ENCODE data around the gene UGGT1. TPM values are rescaled to one million over a fixed set of nuclear protein-coding genes. Genes with fewer than 3 reads are reported as not detected.
A peak's percentile ranks its signal among the peaks of the same experiment; 100 is the strongest.

The UGGT1 gene
- total RNA-seq, 1 experiment from 2014 or later, result 18.1 TPM

DNA sequence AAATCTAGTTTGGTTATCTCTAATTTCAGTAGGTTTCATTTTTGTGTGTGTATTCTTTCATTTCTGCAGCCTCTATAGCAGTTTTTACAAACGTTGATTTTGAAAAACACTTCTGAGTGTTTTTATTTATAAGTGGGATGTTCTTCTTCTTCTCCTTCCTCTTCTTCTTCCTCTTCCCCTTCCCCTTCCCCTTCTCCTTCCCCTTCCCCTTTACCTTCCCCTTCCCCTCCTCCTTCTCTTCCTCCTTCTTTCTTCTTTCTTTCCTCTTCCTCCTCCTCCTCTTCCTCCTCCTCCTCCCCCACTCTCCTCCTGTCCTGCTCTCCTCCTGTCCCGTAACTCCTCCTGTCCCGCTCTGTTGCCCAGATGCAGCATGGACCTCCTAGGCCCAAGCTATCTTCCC, 4.2 kb downstream of the UGGT1 start:
- in situ Hi-C loops (cut with HindIII; ENCODE audit: low sequenced_read_pairs), result no loop called here
- DNase-seq (ENCODE audit: low spot score), result no peak

DNA sequence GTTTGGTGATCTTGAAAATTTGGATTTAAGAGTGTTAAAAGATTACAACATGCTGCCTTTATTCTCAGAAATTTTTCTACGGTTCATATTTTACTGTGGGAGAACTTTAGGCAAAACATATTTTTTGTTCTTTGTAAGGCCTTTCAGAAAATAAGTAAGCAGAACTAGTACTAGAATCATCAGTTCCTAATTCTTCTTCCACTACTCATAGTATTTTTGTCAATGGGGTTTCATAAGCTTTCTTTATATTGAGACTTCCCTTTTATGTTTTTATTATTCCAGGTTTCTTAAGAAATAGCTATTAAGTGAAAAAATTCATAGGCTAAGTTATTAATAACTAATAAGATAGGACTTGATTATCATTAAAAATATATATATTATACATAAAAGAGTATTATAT, 12.4 kb downstream of the UGGT1 start:
- no peak for DNase-seq (ENCODE audit: low spot score)
- in situ Hi-C loops (cut with HindIII; ENCODE audit: low sequenced_read_pairs), result no loop called here

DNA sequence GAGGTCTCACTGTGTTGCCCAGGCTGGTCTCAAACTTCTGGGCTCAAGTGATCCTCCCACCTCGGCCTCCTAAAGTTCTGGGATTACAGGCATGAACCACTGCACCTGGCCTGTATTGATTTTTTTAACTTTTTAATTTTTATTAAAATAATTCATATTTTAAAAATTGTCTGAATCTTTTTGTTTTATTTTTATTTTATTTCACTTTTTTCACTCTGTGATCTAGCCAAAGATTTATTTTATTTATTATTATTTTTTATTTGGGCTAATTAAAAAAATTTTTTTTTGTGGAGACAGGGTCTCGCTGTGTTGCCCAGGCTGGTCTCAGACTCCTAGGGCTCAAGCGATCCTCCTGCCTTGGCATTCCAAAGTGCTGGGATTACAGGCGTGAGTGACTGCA, 14.1 kb downstream of the UGGT1 start:
- no peak for DNase-seq (ENCODE audit: low spot score)

GRCh38 chr2:128108166-128108565, 17.2 kb downstream of the UGGT1 start:
- no peak for DNase-seq (ENCODE audit: low spot score)
- in situ Hi-C loops (cut with HindIII; ENCODE audit: low sequenced_read_pairs), result no loop called here

More for the DNA sequence above, 14.1 kb downstream of the UGGT1 start:
- in situ Hi-C loops (cut with HindIII; ENCODE audit: low sequenced_read_pairs), result no loop called here

DNA sequence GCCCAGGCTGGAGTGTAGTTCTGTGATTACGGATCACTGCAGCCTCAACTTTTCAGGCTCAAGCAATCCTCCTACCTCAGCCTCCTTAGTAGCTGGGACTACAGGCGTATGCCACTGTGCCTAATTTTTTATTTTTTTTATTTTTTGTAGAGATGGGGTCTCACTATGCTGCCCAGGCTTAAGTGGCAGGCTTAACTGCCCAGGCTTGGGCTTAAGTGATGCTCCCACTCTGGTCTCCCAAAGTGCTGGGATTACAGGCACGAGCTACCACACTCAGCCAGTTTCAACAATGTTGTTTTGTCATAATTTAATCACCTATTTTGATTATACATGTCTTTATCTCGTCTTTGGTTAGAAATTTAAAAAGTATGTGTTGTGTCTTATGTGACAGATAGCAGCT, 18.2 kb downstream of the UGGT1 start:
- no peak for DNase-seq (ENCODE audit: low spot score)
- in situ Hi-C loops (cut with HindIII; ENCODE audit: low sequenced_read_pairs), result no loop called here

GRCh38 chr2:128115921-128116623, 25.1 kb downstream of the UGGT1 start:
- in situ Hi-C loops (cut with HindIII; ENCODE audit: low sequenced_read_pairs), result no loop called here
- no peak for DNase-seq (ENCODE audit: low spot score)

DNA sequence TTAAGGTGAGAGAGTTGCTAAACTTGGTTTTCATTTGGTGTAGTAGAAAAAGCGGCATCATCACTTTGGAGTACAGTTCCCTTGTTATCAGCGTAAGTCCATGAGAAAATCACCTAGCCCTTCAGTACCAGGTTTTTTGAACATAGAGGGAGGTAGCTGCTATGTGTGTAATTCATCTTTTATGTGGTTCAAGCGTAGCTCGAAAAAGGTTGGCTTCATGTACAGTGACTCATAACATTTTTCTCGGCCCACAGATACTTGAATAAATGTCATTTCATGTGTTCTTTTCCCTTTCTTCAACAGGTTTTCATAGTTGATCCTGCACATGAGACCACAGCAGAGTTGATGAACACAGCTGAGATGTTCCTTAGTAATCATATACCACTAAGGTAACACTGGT, 43.6 kb downstream of the UGGT1 start:
- no peak for DNase-seq (ENCODE audit: low spot score)
- in situ Hi-C loops (cut with HindIII; ENCODE audit: low sequenced_read_pairs), result no loop called here

DNA sequence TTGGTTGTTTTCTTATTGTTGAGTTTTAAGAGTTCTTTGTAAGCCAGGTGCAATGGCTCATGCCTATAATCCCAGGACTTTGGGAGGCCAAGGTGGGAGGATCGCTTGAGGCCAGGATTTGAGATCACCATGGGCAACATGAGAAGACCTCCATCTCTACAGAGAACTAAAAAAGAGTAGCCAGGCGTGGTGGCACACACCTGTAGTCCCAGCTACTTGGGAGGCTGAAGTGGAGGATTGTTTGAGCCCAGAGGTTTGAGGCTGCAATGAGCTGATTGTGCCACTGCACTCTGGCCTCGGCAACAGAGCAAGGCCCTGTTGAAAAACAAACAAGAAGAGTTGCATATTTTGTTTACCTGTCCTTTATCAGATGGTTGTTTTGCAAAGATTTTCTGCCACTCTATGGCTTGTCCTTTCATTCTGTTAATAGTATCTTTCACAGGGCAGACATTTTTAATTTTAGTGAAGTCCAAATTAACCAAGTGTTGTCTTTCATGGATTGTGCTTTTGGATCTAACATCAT, 46.2 kb downstream of the UGGT1 start:
- no peak for DNase-seq (ENCODE audit: low spot score)
- in situ Hi-C loops (cut with HindIII; ENCODE audit: low sequenced_read_pairs), result no loop called here

- in situ Hi-C loops (cut with HindIII; ENCODE audit: low sequenced_read_pairs), result no loop called here
- DNase-seq (ENCODE audit: low spot score), result no peak
Measured at GRCh38 chr2:128139624-128140023, 48.6 kb downstream of the UGGT1 start.

DNA sequence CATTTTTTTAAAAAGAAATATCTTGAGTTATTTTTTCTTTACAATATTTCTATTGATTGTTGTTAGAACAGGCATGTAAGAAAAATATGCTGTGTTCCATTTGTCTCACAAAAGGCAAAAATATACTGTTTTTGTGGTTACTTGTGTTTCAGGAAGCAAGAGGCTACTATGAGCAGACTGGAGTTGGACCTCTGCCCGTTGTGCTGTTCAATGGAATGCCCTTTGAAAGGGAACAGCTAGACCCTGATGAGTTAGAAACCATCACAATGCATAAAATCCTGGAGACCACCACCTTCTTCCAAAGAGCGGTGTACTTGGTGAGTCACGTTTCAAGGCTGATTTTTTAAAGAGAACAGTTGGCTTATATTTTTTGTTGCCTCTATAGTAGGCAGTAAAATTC, 54.7 kb downstream of the UGGT1 start:
- DNase-seq (ENCODE audit: low spot score), result no peak
- in situ Hi-C loops (cut with HindIII; ENCODE audit: low sequenced_read_pairs), result no loop called here

- no peak for DNase-seq (ENCODE audit: low spot score)
- in situ Hi-C loops (cut with HindIII; ENCODE audit: low sequenced_read_pairs), result no loop called here
Measured at GRCh38 chr2:128153786-128154185, 62.8 kb downstream of the UGGT1 start.

- DNase-seq (ENCODE audit: low spot score), result no peak
- in situ Hi-C loops (cut with HindIII; ENCODE audit: low sequenced_read_pairs), result no loop called here
Measured at GRCh38 chr2:128154225-128154624, 63.2 kb downstream of the UGGT1 start.

DNA sequence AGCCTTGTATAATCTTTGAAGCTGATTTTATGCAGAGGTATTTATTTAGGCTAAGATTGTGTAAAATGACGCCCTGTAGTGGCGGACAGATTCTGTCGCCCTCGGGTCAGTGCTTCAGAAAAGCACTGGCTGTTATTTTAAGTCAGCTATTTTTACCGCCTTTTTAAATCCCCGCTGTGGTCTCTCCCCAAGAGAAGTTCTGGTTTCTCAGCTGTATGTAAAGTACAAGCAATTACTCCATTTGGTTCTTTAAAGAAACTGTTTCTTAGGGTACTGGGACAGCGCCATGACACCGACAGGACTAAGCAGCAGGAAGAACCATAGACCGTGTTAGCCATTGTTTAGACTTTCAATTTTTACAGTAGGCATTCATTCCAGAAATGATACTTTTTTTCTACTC, 65.0 kb downstream of the UGGT1 start:
- in situ Hi-C loops (cut with HindIII; ENCODE audit: low sequenced_read_pairs), result no loop called here

DNA sequence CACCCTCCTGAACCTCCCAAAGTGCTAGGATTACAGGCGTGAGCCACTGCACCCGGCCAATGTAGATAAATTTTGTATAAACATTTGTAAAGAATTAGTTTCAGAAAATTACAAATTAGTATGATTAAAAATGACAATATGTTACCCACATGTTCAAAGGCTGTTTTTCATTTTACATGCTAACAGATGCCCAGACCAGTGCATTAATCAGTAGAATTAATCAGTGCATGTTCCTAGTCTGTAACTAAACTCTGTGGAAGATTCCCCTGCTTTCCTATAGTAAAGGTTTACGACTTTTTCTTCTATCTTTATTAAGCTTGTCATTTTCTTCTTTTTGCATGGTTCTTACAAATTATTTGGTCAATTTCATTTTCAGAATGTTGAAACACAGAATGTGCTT, 65.8 kb downstream of the UGGT1 start:
- no peak for DNase-seq (ENCODE audit: low spot score)
- in situ Hi-C loops (cut with HindIII; ENCODE audit: low sequenced_read_pairs), result no loop called here

More for the DNA sequence above, 65.0 kb downstream of the UGGT1 start:
- no peak for DNase-seq (ENCODE audit: low spot score)

- in situ Hi-C loops (cut with HindIII; ENCODE audit: low sequenced_read_pairs), result no loop called here
- DNase-seq (ENCODE audit: low spot score), result no peak
Measured at GRCh38 chr2:128157644-128158043, 66.6 kb downstream of the UGGT1 start.

- DNase-seq (ENCODE audit: low spot score), result no peak
- in situ Hi-C loops (cut with HindIII; ENCODE audit: low sequenced_read_pairs), result no loop called here
Measured at GRCh38 chr2:128158176-128158575, 67.2 kb downstream of the UGGT1 start.

DNA sequence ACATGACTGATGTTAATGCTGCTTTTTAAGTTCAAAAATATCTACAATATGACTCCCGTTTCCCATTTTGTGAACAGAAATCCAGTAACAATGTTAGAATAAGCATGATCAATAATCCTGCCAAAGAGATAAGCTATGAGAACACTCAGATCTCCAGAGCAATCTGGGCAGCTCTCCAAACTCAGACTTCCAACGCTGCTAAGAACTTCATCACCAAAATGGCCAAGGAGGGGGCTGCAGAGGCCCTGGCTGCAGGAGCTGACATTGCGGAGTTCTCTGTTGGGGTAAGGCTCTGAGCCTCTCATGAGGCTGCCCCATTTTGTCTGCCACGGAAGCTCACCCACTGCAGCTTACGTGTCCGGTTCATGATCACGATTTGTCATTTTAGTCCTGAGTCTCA, 68.4 kb downstream of the UGGT1 start:
- in situ Hi-C loops (cut with HindIII; ENCODE audit: low sequenced_read_pairs), result no loop called here

DNA sequence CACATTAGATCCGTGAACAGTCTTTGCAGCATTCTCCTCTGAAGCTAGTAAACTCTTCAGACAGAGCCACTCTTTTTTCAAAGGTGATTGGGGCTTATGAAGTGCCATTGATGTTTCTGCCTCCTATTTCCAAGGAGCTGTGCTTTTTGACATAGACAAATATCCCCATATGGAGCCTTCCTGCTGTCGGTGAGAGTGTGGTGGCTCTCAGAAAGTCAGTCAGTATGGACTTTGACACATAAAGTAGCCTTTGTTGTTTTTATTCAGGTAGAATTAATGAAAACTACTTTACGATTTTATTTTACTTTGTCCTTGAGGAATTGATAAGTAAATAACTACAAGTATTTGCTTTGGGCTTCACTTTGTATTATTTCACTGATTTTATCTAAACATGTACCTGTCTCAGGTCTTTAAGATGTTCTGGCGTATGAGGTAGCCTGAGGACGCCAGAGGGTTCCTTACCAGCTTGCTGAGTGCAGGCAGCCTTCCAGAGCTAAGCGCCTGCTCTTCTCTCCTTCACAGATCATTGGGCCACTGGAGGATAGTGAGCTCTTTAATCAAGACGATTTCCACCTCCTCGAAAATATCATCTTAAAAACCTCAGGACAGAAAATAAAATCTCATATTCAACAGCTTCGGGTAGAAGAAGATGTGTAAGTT, 69.7 kb downstream of the UGGT1 start:
- peak; percentile 59 for DNase-seq (ENCODE audit: low spot score)
- in situ Hi-C loops (cut with HindIII; ENCODE audit: low sequenced_read_pairs), result no loop called here

More for the DNA sequence above, 68.4 kb downstream of the UGGT1 start:
- no peak for DNase-seq (ENCODE audit: low spot score)

DNA sequence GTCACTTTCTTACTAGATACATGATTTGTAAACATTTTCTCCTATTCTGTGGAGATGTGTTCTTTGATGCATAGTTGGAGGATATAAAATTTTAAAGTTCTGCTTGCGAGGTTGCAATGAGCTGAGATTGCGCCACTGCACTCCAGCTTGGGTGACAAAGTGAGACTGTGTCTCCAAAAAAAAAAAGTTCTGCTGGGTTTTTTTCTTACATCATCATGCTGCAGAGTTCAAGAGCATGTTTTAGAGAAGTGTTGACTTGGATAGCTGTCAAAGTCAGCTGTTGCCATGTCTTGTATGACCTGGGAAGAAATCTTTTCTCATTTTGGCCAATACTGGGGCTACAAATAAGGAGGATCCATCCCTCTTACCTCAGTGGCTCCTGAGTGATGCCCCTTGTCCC, 71.3 kb downstream of the UGGT1 start:
- DNase-seq (ENCODE audit: low spot score), result no peak
- in situ Hi-C loops (cut with HindIII; ENCODE audit: low sequenced_read_pairs), result no loop called here

DNA sequence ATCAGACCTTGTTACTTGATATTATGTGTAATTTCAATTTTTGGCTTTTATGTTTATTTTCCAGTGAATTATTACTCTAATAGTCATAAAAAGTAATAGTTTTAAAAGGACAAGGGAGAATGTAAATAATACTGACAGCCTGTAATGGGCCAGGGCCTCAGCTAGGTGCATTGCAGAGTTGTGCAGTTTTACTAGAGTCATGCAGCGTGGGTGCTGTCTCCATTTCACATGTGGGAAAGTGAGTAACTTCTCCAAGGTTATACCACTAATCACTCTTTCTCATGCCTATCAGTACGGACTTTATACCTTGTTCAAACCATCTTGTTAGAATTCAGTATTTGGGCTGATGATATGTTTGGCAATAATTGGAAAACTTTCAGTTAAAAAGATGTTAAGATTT, 73.3 kb downstream of the UGGT1 start:
- in situ Hi-C loops (cut with HindIII; ENCODE audit: low sequenced_read_pairs), result no loop called here
- DNase-seq (ENCODE audit: low spot score), result no peak
